ENCODE results near the gene GABPB2. TPM values are rescaled to one million over a fixed set of nuclear protein-coding genes. Genes with fewer than 3 reads are reported as not detected.

The GABPB2 gene
- total RNA-seq, 1 donor from 2014 or later, result 3.6 TPM

GRCh38 chr1:151143986-151144385, 73.4 kb downstream of the GABPB2 start:
- Histone ChIP-seq H4K20me1 (ENCODE audit: insufficient read depth, low read length) (peaks cover 12% of the 10 kb centered on the region), H3K79me2 (ENCODE audit: insufficient read depth, low read length) (no peaks in the 10 kb centered on the region), H3K27me3 (ENCODE audit: insufficient read depth, low read length) (peaks cover 2% of the 10 kb centered on the region), H3K36me3 (ENCODE audit: insufficient read depth, low read length) (no peaks in the 10 kb centered on the region), H3K4me2 (ENCODE audit: low read length) (no peak overlapping the region), H3K9ac (ENCODE audit: low read length) (no peak overlapping the region), H2AFZ (ENCODE audit: low read depth, low read length) (no peak overlapping the region), H3K27ac (ENCODE audit: low read depth, low read length) (no peak overlapping the region), H3K4me1 (ENCODE audit: insufficient read depth, low read length) (peaks cover 14% of the 10 kb centered on the region), H3K9me3 (ENCODE audit: insufficient read depth, low read depth, low read length) (no peaks in the 10 kb centered on the region), H3K4me3 (ENCODE audit: insufficient read depth, low read depth, low read length) (no peak overlapping the region)
- no peak overlapping the region for H3K27ac Mint-ChIP-seq (ENCODE audit: unreplicated experiment)
- H3K36me3 Mint-ChIP-seq (ENCODE audit: low read depth, unreplicated experiment), result peaks cover 8% of the 10 kb centered on the region
- H3K4me3 Mint-ChIP-seq (ENCODE audit: unreplicated experiment), result peak overlapping the region; percentile 40
- TF ChIP-seq CTCF (IDR thresholded peaks at IDR 0.05; ENCODE audit: insufficient read depth, low read depth, low read length) (no peak), EZH2 (IDR thresholded peaks at IDR 0.05; ENCODE audit: insufficient read depth, low read length) (no peak)
- no peak for FAIRE-seq
- DNase-seq (ENCODE audit: low read depth), result no peak
- H3K9me3 Mint-ChIP-seq (ENCODE audit: unreplicated experiment), result no peaks in the 10 kb centered on the region
- H3K27me3 Mint-ChIP-seq (ENCODE audit: low read depth, unreplicated experiment), result peaks cover 26% of the 10 kb centered on the region
- peaks cover 16% of the 10 kb centered on the region for H3K4me1 Mint-ChIP-seq (ENCODE audit: low read depth, unreplicated experiment)

- no peak overlapping the region for H3K9ac ChIP-seq (ENCODE audit: low read length)
- no peak overlapping the region for H2AFZ ChIP-seq (ENCODE audit: low read depth, low read length)
- Mint-ChIP-seq H3K27me3 (ENCODE audit: low read depth, unreplicated experiment) (peaks cover 23% of the 10 kb centered on the region), H3K4me3 (ENCODE audit: unreplicated experiment) (peak overlapping the region; percentile 40), H3K4me1 (ENCODE audit: low read depth, unreplicated experiment) (peaks cover 16% of the 10 kb centered on the region), H3K9me3 (ENCODE audit: unreplicated experiment) (no peaks in the 10 kb centered on the region), H3K27ac (ENCODE audit: unreplicated experiment) (no peak overlapping the region), H3K36me3 (ENCODE audit: low read depth, unreplicated experiment) (peaks cover 7% of the 10 kb centered on the region)
- no peak overlapping the region for H3K27ac ChIP-seq (ENCODE audit: low read depth, low read length)
- FAIRE-seq (no peak), DNase-seq (ENCODE audit: low read depth) (no peak)
- TF ChIP-seq CTCF (IDR thresholded peaks at IDR 0.05; ENCODE audit: insufficient read depth, low read depth, low read length) (no peak), EZH2 (IDR thresholded peaks at IDR 0.05; ENCODE audit: insufficient read depth, low read length) (no peak)
- H3K27me3 ChIP-seq (ENCODE audit: insufficient read depth, low read length), result peaks cover 2% of the 10 kb centered on the region
- H3K79me2 ChIP-seq (ENCODE audit: insufficient read depth, low read length), result no peaks in the 10 kb centered on the region
- peaks cover 12% of the 10 kb centered on the region for H4K20me1 ChIP-seq (ENCODE audit: insufficient read depth, low read length)
- peaks cover 14% of the 10 kb centered on the region for H3K4me1 ChIP-seq (ENCODE audit: insufficient read depth, low read length)
- H3K4me3 ChIP-seq (ENCODE audit: insufficient read depth, low read depth, low read length), result no peak overlapping the region
- peak overlapping the region; percentile 84 for H3K4me2 ChIP-seq (ENCODE audit: low read length)
- no peaks in the 10 kb centered on the region for H3K9me3 ChIP-seq (ENCODE audit: insufficient read depth, low read depth, low read length)
- no peaks in the 10 kb centered on the region for H3K36me3 ChIP-seq (ENCODE audit: insufficient read depth, low read length)
These were observed 74.1 kb downstream of the GABPB2 start for GRCh38 chr1:151144474-151145303.

All from astrocyte (in vitro differentiated cells and primary cell).